Retinal pigment epithelial cell (primary cell): Measurements from ENCODE around the gene GALNT9.

Experiments
- DNase-seq: peaks from one replicate; pipeline ENCODE4 v3.0.0-alpha.2; 2010; ENCODE audit warnings: low read depth
- H3K4me3 ChIP-seq: 2 replicates; pipeline ENCODE4 v1.5.1; 2011; ENCODE audit warnings: mild to moderate bottlenecking, low read length, control low read depth, moderate library complexity
- CTCF ChIP-seq: conservative IDR thresholded peaks from 2 replicates; pipeline ENCODE4 v1.5.1; 2011; ENCODE audit warnings: low read depth, low read length, control low read depth, inconsistent platforms

GALNT9 gene

GRCh38 chr12:132161796-132162507 lies 167.4 kb downstream of the GALNT9 start:
- no peak overlapping the region for H3K4me3 ChIP-seq
- no peak for TF ChIP-seq CTCF
- no peak for DNase-seq

- no peak for TF ChIP-seq CTCF
- no peak overlapping the region for H3K4me3 ChIP-seq
- no peak for DNase-seq
These were observed 168.2 kb downstream of the GALNT9 start for GRCh38 chr12:132161036-132161781.

GRCh38 chr12:132160601-132161035 lies 168.8 kb downstream of the GALNT9 start:
- no peak for DNase-seq
- H3K4me3 ChIP-seq: no peak overlapping the region
- no peak for TF ChIP-seq CTCF

GRCh38 chr12:132160016-132160415 lies 169.4 kb downstream of the GALNT9 start:
- no peak overlapping the region for H3K4me3 ChIP-seq
- no peak for TF ChIP-seq CTCF
- DNase-seq: no peak

- no peak for DNase-seq
- no peak overlapping the region for H3K4me3 ChIP-seq
- TF ChIP-seq CTCF: no peak
These were observed 169.8 kb downstream of the GALNT9 start for GRCh38 chr12:132159555-132160003.

- TF ChIP-seq CTCF: no peak
- DNase-seq: no peak
- no peak overlapping the region for H3K4me3 ChIP-seq
These were observed 170.5 kb downstream of the GALNT9 start for GRCh38 chr12:132158677-132159554.
